ENCODE data around the gene GFI1.
"Not testable (repeated sequence)": the region's sequence is repeated elsewhere in the genome, so short reads cannot be mapped to it uniquely, and the experiment has no call there.

The GFI1 gene

GRCh38 chr1:92486251-92487077 is at the start of gene GFI1:
Gene GFI1 (minus strand): TSS chr1:92486925. CDS start chr1:92483487, 3,438 bp downstream.
- DNase-seq = peak; percentile 37

- not testable (repeated sequence) for DNase-seq
These were observed 45.6 kb upstream of the GFI1 start for GRCh38 chr1:92532371-92532770.

- not testable (repeated sequence) for DNase-seq
These were observed 45.2 kb upstream of the GFI1 start for GRCh38 chr1:92531939-92532338.

GRCh38 chr1:92527670-92528069 is 40.9 kb upstream of the GFI1 start:
- DNase-seq = no peak

GRCh38 chr1:92524944-92525590 is 38.3 kb upstream of the GFI1 start:
- DNase-seq = not testable (repeated sequence)

GRCh38 chr1:92519043-92519442 is 32.3 kb upstream of the GFI1 start:
- no peak for DNase-seq

GRCh38 chr1:92516574-92516973 is 29.8 kb upstream of the GFI1 start:
- DNase-seq = no peak

- no peak for DNase-seq
These were observed 29.1 kb upstream of the GFI1 start for GRCh38 chr1:92515796-92516201.

- no peak for DNase-seq
These were observed 24.8 kb upstream of the GFI1 start for GRCh38 chr1:92511541-92511940.

- no peak for DNase-seq
These were observed 22.9 kb upstream of the GFI1 start for GRCh38 chr1:92509619-92510018.

GRCh38 chr1:92505015-92505692 is 18.4 kb upstream of the GFI1 start:
- DNase-seq = no peak

GRCh38 chr1:92504291-92505014 is 17.7 kb upstream of the GFI1 start:
- DNase-seq = no peak

- no peak for DNase-seq
These were observed 17.2 kb upstream of the GFI1 start for GRCh38 chr1:92503926-92504285.

GRCh38 chr1:92503043-92503925 is 16.6 kb upstream of the GFI1 start:
- DNase-seq = no peak

GRCh38 chr1:92502247-92502646 is 15.5 kb upstream of the GFI1 start:
- DNase-seq = no peak

GRCh38 chr1:92500552-92500951 is 13.8 kb upstream of the GFI1 start:
- DNase-seq = no peak

- no peak for DNase-seq
These were observed 8.8 kb upstream of the GFI1 start for GRCh38 chr1:92495392-92496063.

- DNase-seq = no peak
These were observed 7.9 kb upstream of the GFI1 start for GRCh38 chr1:92494485-92495141.

GRCh38 chr1:92493139-92493538 is 6.4 kb upstream of the GFI1 start:
- DNase-seq = no peak

- no peak for DNase-seq
These were observed 2.1 kb upstream of the GFI1 start for GRCh38 chr1:92488832-92489231.

GRCh38 chr1:92488416-92488815 is 1.7 kb upstream of the GFI1 start:
- DNase-seq = no peak
